H1 (cell line): ENCODE measurements around the gene ADIPOR1. TPM values are rescaled to one million over a fixed set of nuclear protein-coding genes. Genes with fewer than 3 reads are reported as not detected.

Experiments used
- CTCF ChIA-PET: fragments of 300-600 bp; sonication (Branson Sonifier 250); formaldehyde crosslinking; loops from one replicate; lab custom pipeline; 2021; ENCODE audit not compliant: partially characterized antibody; lab: Charles Lee
- POLR2A ChIA-PET: fragments of 300-600 bp; sonication (Branson Sonifier 250); formaldehyde crosslinking; loops from one replicate; lab custom pipeline; 2021; ENCODE audit warnings: inconsistent platforms; ENCODE audit not compliant: partially characterized antibody; lab: Charles Lee
- DNase-seq, 2 experiments: peaks; one replicate each; pipeline versions ENCODE4 v3.0.0 to v3.0.0-alpha.2; 2010 to 2022; ENCODE audit warnings: low spot score in 2 of 2, low read depth in 1 of 2, mixed read lengths in 1 of 2
- FAIRE-seq: peaks from 2 replicates; lab custom pipeline; 2011; peaks lifted over from hg19 to GRCh38; lab: Jason Lieb, UNC
- H2AFZ ChIP-seq: 2 replicates; pipeline ENCODE4 v1.8.1; 2012; ENCODE audit warnings: low read length, inconsistent platforms
- H2AK5ac ChIP-seq: 2 replicates; pipeline ENCODE4 v1.6.1; 2013; ENCODE audit warnings: low read depth, low read length
- H2BK120ac ChIP-seq: replicated peaks from 2 replicates; pipeline ENCODE3; 2013; ENCODE audit warnings: low read depth, low read length, inconsistent platforms
- H2BK12ac ChIP-seq: 2 replicates; pipeline ENCODE4 v1.6.1; 2013; ENCODE audit warnings: low read depth, low read length
- H2BK15ac ChIP-seq: 2 replicates; pipeline ENCODE4 v1.6.1; 2013; ENCODE audit warnings: low read length
- H2BK20ac ChIP-seq: 2 replicates; pipeline ENCODE4 v1.6.1; 2013; ENCODE audit warnings: low read length
- H2BK5ac ChIP-seq: 2 replicates; pipeline ENCODE4 v1.6.1; 2013; ENCODE audit warnings: low read depth, low read length
- H3K14ac ChIP-seq: 2 replicates; pipeline ENCODE4 v1.6.1; 2013; ENCODE audit warnings: inconsistent platforms; ENCODE audit not compliant: insufficient read length
- H3K18ac ChIP-seq: 2 replicates; pipeline ENCODE4 v1.6.1; 2013; ENCODE audit warnings: low read length; ENCODE audit errors: extremely low read depth
- H3K23ac ChIP-seq: 2 replicates; pipeline ENCODE4 v1.6.1; 2013; ENCODE audit warnings: inconsistent platforms; ENCODE audit not compliant: insufficient read length
- H3K23me2 ChIP-seq: 2 replicates; pipeline ENCODE4 v1.6.1; 2013; ENCODE audit warnings: low read depth, low read length
- H3K27ac ChIP-seq: 2 replicates; pipeline ENCODE4 v1.6.1; 2011; ENCODE audit warnings: low read depth, low read length, inconsistent platforms
- H3K27me3 ChIP-seq, 4 experiments: replicated peaks in 1 of 4; 1 replicate in 1 of 4; 2 replicates in 3 of 4; pipeline versions ENCODE4 v1.6.1 to v1.8.1; 2011 to 2013; ENCODE audit warnings: low read length in 3 of 4, mild to moderate bottlenecking in 3 of 4, inconsistent platforms in 2 of 4, mixed read lengths in 2 of 4, moderate library complexity in 1 of 4; ENCODE audit not compliant: control insufficient read depth in 3 of 4, insufficient read depth in 3 of 4; ENCODE audit errors: extremely low read depth in 1 of 4
- H3K36me3 ChIP-seq, 4 experiments: 2 replicates each; pipeline versions ENCODE4 v1.6.1 to v1.8.1; 2011 to 2013; ENCODE audit warnings: mild to moderate bottlenecking in 4 of 4, low read length in 3 of 4, moderate library complexity in 2 of 4, control low read depth in 1 of 4, inconsistent platforms in 1 of 4; ENCODE audit not compliant: insufficient read depth in 4 of 4, control insufficient read depth in 2 of 4
- H3K4ac ChIP-seq: replicated peaks from 2 replicates; pipeline ENCODE3; 2013; ENCODE audit warnings: low read length, low read depth, mixed read lengths, inconsistent platforms; ENCODE audit not compliant: insufficient read length
- H3K4me1 ChIP-seq, 4 experiments: replicated peaks in 1 of 4; 1 replicate in 1 of 4; 2 replicates in 3 of 4; pipeline versions ENCODE4 v1.6.1 to v1.8.1; 2011 to 2013; ENCODE audit warnings: low read length in 3 of 4, inconsistent platforms in 2 of 4, mixed read lengths in 1 of 4; ENCODE audit not compliant: insufficient read depth in 4 of 4, control insufficient read depth in 3 of 4
- H3K4me2 ChIP-seq, 2 experiments: 2 replicates each; pipeline versions ENCODE4 v1.6.1 to v1.8.1; 2011 to 2013; ENCODE audit warnings: low read depth in 2 of 2, low read length in 2 of 2, control low read depth in 1 of 2, inconsistent platforms in 1 of 2, mild to moderate bottlenecking in 1 of 2; ENCODE audit not compliant: insufficient read depth in 1 of 2
- H3K4me3 ChIP-seq, 4 experiments: fragments of 200-600, 300-600 bp in 1 of 4; sonication (generic), shearing (Covaris generic), sonication (Bioruptor Twin) in 1 of 4; 2 replicates each; pipeline versions ENCODE4 v1.5.1 to v1.8.1; 2011 to 2016; ENCODE audit warnings: low read length in 4 of 4, low read depth in 3 of 4, control low read depth in 2 of 4, inconsistent platforms in 2 of 4, mild to moderate bottlenecking in 2 of 4, mixed read lengths in 1 of 4, moderate library complexity in 1 of 4; ENCODE audit not compliant: insufficient read depth in 2 of 4; ENCODE audit errors: extremely low read depth in 1 of 4
- H3K56ac ChIP-seq: replicated peaks from 2 replicates; pipeline ENCODE3; 2013; ENCODE audit warnings: low read depth, mild to moderate bottlenecking, mixed read lengths, low read length, inconsistent platforms; ENCODE audit not compliant: insufficient read length
- H3K79me1 ChIP-seq: 2 replicates; pipeline ENCODE4 v1.6.1; 2013; ENCODE audit warnings: low read depth, low read length, control low read depth
- H3K79me2 ChIP-seq, 2 experiments: 2 replicates each; pipeline versions ENCODE4 v1.6.1 to v1.8.1; 2012 to 2013; ENCODE audit warnings: low read length in 2 of 2, mild to moderate bottlenecking in 2 of 2, inconsistent platforms in 1 of 2; ENCODE audit not compliant: insufficient read depth in 2 of 2, control insufficient read depth in 1 of 2
- H3K9ac ChIP-seq, 4 experiments: replicated peaks in 1 of 4; 1 replicate in 1 of 4; 2 replicates in 3 of 4; pipeline versions ENCODE4 v1.6.1 to v1.8.1; 2011 to 2013; ENCODE audit warnings: low read depth in 3 of 4, low read length in 3 of 4, control low read depth in 2 of 4, mild to moderate bottlenecking in 2 of 4, moderate library complexity in 2 of 4, inconsistent platforms in 1 of 4; ENCODE audit errors: extremely low read depth in 1 of 4
- H3K9me3 ChIP-seq, 2 experiments: 2 replicates each; pipeline versions ENCODE4 v1.6.1 to v1.8.1; 2012 to 2013; ENCODE audit warnings: mild to moderate bottlenecking in 2 of 2, moderate library complexity in 2 of 2, control low read depth in 1 of 2, inconsistent platforms in 1 of 2, low read depth in 1 of 2, low read length in 1 of 2, mixed read lengths in 1 of 2; ENCODE audit not compliant: insufficient read depth in 2 of 2
- H4K20me1 ChIP-seq, 2 experiments: replicated peaks in 1 of 2; 2 replicates each; pipeline versions ENCODE3 to v1.8.1; 2011 to 2013; ENCODE audit warnings: inconsistent platforms in 2 of 2, low read length in 2 of 2, mild to moderate bottlenecking in 1 of 2; ENCODE audit not compliant: insufficient read depth in 2 of 2, control insufficient read depth in 1 of 2
- H4K5ac ChIP-seq: 2 replicates; pipeline ENCODE4 v1.6.1; 2013; ENCODE audit warnings: low read length, low read depth, mixed read lengths, inconsistent platforms; ENCODE audit not compliant: insufficient read length
- H4K8ac ChIP-seq: 2 replicates; pipeline ENCODE4 v1.8.0; 2013; ENCODE audit warnings: mild to moderate bottlenecking, moderate library complexity, low read length, inconsistent platforms; ENCODE audit not compliant: insufficient read depth; ENCODE audit errors: extremely low read depth
- H4K91ac ChIP-seq: replicated peaks from 2 replicates; pipeline ENCODE3; 2013; ENCODE audit warnings: low read length, mixed read lengths, inconsistent platforms; ENCODE audit not compliant: insufficient read length
- BRCA1 ChIP-seq: IDR thresholded peaks from 2 replicates; pipeline ENCODE4 v1.6.1; 2012; ENCODE audit warnings: low read depth, low read length, improper control_type of control experiment
- CBX8 ChIP-seq: fragments of 300-800, 300-1000 bp; sonication (generic); IDR thresholded peaks from 2 replicates; pipeline ENCODE4 v1.7.1; 2016; ENCODE audit warnings: low read depth, low read length, borderline replicate concordance
- FOSL1 ChIP-seq: IDR thresholded peaks from 2 replicates; pipeline ENCODE4 v1.6.1; 2011; ENCODE audit warnings: mild to moderate bottlenecking, low read depth, low read length, moderate library complexity; ENCODE audit not compliant: insufficient read depth
- MAX ChIP-seq: IDR thresholded peaks from 2 replicates; pipeline ENCODE4 v1.6.1; 2012; ENCODE audit warnings: inconsistent platforms
- NRF1 ChIP-seq: IDR thresholded peaks from 2 replicates; pipeline ENCODE4 v1.6.1; 2011; ENCODE audit warnings: mild to moderate bottlenecking, low read depth, low read length, improper control_type of control experiment
- SIN3A ChIP-seq, 2 experiments: IDR thresholded peaks in 1 of 2; conservative IDR thresholded peaks in 1 of 2; 2 replicates each; pipeline ENCODE4 v1.6.1; 2011 to 2012; ENCODE audit warnings: low read length in 2 of 2, improper control_type of control experiment in 1 of 2, low read depth in 1 of 2, mild to moderate bottlenecking in 1 of 2
- SIRT6 ChIP-seq: IDR thresholded peaks from one replicate; pipeline ENCODE4 v1.7.1; 2012; ENCODE audit warnings: low read length, inconsistent platforms
- USF2 ChIP-seq: IDR thresholded peaks from 2 replicates; pipeline ENCODE4 v1.6.1; 2011; ENCODE audit warnings: low read length, improper control_type of control experiment
- ZNF274 ChIP-seq: IDR thresholded peaks from 2 replicates; pipeline ENCODE4 v1.7.0; 2012; ENCODE audit warnings: low read length, borderline replicate concordance; ENCODE audit errors: extremely low read depth
- WGBS, 2 experiments: shearing (Covaris generic) in 1 of 2; methylation state at CpG; one replicate each; pipeline versions ENCODE4 v1.1.6 to v1.1.7; 2013 to 2015; ENCODE audit warnings: low lambda C conversion rate in 2 of 2, mixed read lengths in 2 of 2, inconsistent platforms in 1 of 2, low coverage in 1 of 2, missing lambda C conversion rate in 1 of 2; ENCODE audit not compliant: insufficient replicate concordance in 2 of 2, insufficient coverage in 1 of 2, insufficient read length in 1 of 2; ENCODE audit errors: extremely low coverage in 1 of 2, missing lambda C conversion rate in 1 of 2; 5-methylcytosine and 5-hydroxymethylcytosine counted together
- polyA plus RNA-seq, 7 experiments: library from polyadenylated mRNA; depleted of rRNA in 3 of 7; stranded (reverse) in 5 of 7; unstranded in 2 of 7; fragments of >200 nt in 5 of 7; fragments of 200-250 nt in 2 of 7; gene quantifications; 1 replicate in 5 of 7; 2 replicates in 1 of 7; 4 replicates in 1 of 7; pipeline versions ENCODE4 v1.2.1 to v1.2.3, GENCODE V29; 2011 to 2013; ENCODE audit warnings: missing spikeins in 2 of 7, mixed read lengths in 2 of 7
- total RNA-seq: library from RNA; stranded (reverse); fragmentation: NEBNext Ultra II Directional; extraction: Animal tissue kit (Norgen Biotek cat#: 25700); gene quantifications from 2 replicates; pipeline ENCODE4 v1.2.1, GENCODE V29; 2021

Gene ADIPOR1
- total and polyA plus RNA-seq, 2 of the 8 experiments (the other 6 are each of a cell fraction or from before 2014, with no cell fraction given): 69.8 to 118 TPM

GRCh38 chr1:202965422-202965821, 7.3 kb upstream of the ADIPOR1 start:
- CTCF ChIA-PET: interaction anchor here (1.0 kb wide), 1 partner anchor 162 kb away, joined by 3 read pairs; the partner anchor contains the start of gene ADORA1

More at GRCh38 chr1:202965422-202965821, 7.3 kb upstream of the ADIPOR1 start:
- H3K79me1 ChIP-seq: no peaks in the 10 kb centered on the region
- no peak overlapping the region for H2BK120ac ChIP-seq
- H2AK5ac ChIP-seq: no peak overlapping the region
- no peak overlapping the region for H3K27ac ChIP-seq
- no peak overlapping the region for H2BK12ac ChIP-seq
- H3K36me3 ChIP-seq: peaks cover 0 to 2% (median 0%) of the 10 kb centered on the region in 4 experiments; a peak in 1 of 8 replicates
- no peak overlapping the region for H3K56ac ChIP-seq
- H2BK5ac ChIP-seq: no peak overlapping the region
- FAIRE-seq (no peak), DNase-seq (no peak)
- no peaks in the 10 kb centered on the region for H3K79me2 ChIP-seq
- H3K4me3 ChIP-seq: no peak overlapping the region
- no peak overlapping the region; a peak in 1 of 4 replicates for H3K4me2 ChIP-seq
- H3K23ac ChIP-seq: no peak overlapping the region
- TF ChIP-seq SIRT6: no peak
- no peak for TF ChIP-seq USF2
- no peak for TF ChIP-seq BRCA1
- no peak for TF ChIP-seq FOSL1
- no peak for TF ChIP-seq ZNF274
- TF ChIP-seq CBX8: no peak
- no peak for TF ChIP-seq NRF1
- no peak for TF ChIP-seq SIN3A (conservative IDR thresholded peaks at IDR 0.05 in 1 of 2, IDR thresholded peaks at IDR 0.05 in 1 of 2; ENCODE audit: low read depth in 1 of 2, low read length in 2 of 2)
- no peak for TF ChIP-seq MAX
- peaks cover 4 to 6% (median 5%) of the 10 kb centered on the region in 4 experiments; a peak in 6 of 7 replicates for H3K4me1 ChIP-seq
- H3K27me3 ChIP-seq: no peaks in the 10 kb centered on the region; a peak in 2 of 7 replicates
- 77% methylated on average over 3 of the region's 3 CpGs; no CpG with 5 or more reads in 1 of the 2 experiments for WGBS, 2 experiments
- H4K91ac ChIP-seq: no peak overlapping the region
- no peak overlapping the region for H2BK15ac ChIP-seq
- H2BK20ac ChIP-seq: no peak overlapping the region
- H4K5ac ChIP-seq: no peak overlapping the region
- H2AFZ ChIP-seq: no peak overlapping the region
- H3K4ac ChIP-seq: no peak overlapping the region
- peaks cover 0 to 2% of the 10 kb centered on the region in 2 experiments for H4K20me1 ChIP-seq
- H3K23me2 ChIP-seq: peaks cover 10% of the 10 kb centered on the region
- no peak overlapping the region for H3K9ac ChIP-seq
- no peak overlapping the region for H4K8ac ChIP-seq
- POLR2A ChIA-PET: interaction anchor here (1.1 to 1.3 kb wide), 2 partner anchors 11 to 23 kb away, joined by 3 to 4 read pairs; no protein-coding TSS in a partner anchor
- no peak overlapping the region for H3K18ac ChIP-seq
- no peak overlapping the region for H3K14ac ChIP-seq
- no peaks in the 10 kb centered on the region for H3K9me3 ChIP-seq
